ENCODE results near the gene DAGLB.

DNA sequence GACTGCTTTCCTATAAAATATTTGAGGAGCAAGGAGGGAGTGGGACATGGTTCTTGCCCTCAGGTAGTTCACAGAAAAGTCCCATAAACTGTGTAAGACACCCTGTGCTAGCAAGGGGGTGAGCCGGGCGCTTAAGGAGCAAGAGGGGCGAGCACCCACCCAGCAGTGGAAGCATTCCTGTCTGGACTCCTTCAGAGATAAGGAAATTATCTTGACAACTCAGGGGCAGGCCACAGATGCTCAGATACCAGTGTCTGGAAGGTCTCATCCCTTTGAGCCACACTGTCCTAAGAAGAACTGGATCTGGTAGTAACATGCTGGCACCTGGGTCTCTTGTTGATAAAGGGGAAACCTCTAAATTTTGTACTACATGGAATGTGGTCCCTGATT is 54.1 kb downstream of the DAGLB start:
- TF ChIP-seq, protein P1, sequence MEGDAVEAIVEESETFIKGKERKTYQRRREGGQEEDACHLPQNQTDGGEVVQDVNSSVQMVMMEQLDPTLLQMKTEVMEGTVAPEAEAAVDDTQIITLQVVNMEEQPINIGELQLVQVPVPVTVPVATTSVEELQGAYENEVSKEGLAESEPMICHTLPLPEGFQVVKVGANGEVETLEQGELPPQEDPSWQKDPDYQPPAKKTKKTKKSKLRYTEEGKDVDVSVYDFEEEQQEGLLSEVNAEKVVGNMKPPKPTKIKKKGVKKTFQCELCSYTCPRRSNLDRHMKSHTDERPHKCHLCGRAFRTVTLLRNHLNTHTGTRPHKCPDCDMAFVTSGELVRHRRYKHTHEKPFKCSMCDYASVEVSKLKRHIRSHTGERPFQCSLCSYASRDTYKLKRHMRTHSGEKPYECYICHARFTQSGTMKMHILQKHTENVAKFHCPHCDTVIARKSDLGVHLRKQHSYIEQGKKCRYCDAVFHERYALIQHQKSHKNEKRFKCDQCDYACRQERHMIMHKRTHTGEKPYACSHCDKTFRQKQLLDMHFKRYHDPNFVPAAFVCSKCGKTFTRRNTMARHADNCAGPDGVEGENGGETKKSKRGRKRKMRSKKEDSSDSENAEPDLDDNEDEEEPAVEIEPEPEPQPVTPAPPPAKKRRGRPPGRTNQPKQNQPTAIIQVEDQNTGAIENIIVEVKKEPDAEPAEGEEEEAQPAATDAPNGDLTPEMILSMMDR (conservative IDR thresholded peaks at IDR 0.05; ENCODE audit: low read length), result no peak
- TF ChIP-seq EZH2phosphoT487 (IDR thresholded peaks at IDR 0.05; ENCODE audit: borderline replicate concordance, low read depth, low read length), result no peak

All from OCI-LY7 (cell line).